GM19351 (cell line): Measurements from ENCODE around the gene ADARB1.

ENCODE experiments used
- ATAC-seq: cut with Tn5 transposase; IDR thresholded peaks from one replicate; pipeline ENCODE4 v1.9.1; 2021; ENCODE audit warnings: mild to moderate bottlenecking, moderate library complexity; ENCODE audit not compliant: unreplicated experiment

ADARB1 gene

DNA sequence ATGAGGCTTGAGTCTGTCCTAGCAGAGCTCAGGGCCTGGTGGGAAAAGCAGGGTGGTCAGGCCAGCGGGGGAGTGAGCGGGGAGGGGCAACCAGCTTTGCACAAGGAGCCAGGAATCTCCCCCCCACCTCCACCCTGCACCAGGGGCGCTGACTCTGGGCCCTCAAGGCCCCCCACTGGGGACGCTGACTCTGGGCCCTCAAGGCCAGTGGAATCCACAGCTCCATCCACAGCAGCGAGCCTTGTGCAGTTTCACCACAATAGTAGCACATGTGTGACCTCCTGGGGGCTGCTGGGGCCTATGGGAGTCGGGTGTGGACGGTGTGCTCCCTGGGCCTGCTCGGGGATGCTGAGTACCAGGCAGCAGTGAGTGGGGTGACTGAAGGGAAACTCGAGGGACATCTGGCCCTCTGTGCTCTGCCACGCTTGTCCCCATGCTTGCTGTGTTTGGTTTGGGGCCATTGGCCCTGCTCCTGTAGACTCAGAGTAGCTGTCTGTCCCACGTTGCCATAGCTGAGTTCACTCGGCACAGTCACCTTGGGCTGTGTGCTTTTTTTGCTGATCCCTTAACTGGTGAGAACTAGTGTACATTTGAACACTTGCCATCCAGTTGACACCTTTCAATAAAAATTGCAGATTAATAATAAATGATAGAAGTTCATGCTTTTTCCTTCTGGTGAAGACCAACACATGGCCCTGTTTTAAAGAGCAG is 89.2 kb downstream of the ADARB1 start:
- no peak for ATAC-seq

- ATAC-seq, result no peak
Measured at GRCh38 chr21:45164124-45164511, 89.7 kb downstream of the ADARB1 start.

GRCh38 chr21:45164838-45165237 is 90.5 kb downstream of the ADARB1 start:
- no peak for ATAC-seq

- ATAC-seq, result no peak
Measured at GRCh38 chr21:45166931-45167330, 92.6 kb downstream of the ADARB1 start.

DNA sequence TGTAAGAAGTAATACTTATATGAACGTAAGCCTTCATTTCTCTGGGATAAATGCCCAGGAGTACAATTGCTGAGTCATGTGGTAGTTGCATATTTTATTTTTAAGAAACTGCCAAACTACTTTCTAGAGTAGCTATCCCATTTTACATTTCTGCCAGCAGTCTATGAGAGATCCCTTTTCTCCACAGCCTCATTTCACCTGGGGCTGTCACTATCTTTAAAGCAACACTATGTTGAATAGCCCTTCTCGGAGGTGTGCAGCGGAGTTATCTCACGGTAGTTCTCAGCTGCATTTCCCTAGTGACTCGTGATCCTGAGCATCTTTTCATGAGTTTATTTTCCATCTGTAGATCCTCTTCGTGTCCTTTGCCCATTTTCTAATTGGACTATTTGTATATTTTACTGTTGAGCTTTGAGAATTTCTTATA is 93.4 kb downstream of the ADARB1 start:
- ATAC-seq, result no peak

- no peak for ATAC-seq
Measured at GRCh38 chr21:45168522-45168921, 94.1 kb downstream of the ADARB1 start.

DNA sequence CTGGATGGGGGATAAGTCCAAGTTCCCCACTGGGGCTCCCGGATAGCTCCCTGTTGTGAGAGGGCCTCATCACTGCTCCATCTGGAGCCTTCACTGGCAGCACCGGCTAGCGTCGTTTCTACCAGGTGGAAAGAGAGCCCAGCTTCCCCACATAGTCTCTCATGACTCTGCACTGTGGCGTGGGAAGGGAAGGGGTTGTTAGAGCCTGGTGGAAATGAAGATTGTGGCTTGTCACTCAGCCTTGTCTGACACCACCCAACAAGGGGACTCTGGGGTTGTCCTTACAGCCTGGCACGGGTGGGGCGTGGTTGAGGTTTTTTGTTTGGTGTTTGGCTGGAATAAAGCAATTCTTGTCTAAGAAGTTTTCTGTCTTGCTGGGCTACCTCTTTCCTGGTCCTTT is 94.6 kb downstream of the ADARB1 start:
- no peak for ATAC-seq

- ATAC-seq, result no peak
Measured at GRCh38 chr21:45169682-45170081, 95.3 kb downstream of the ADARB1 start.

GRCh38 chr21:45170987-45171386 is 96.6 kb downstream of the ADARB1 start:
- no peak for ATAC-seq

DNA sequence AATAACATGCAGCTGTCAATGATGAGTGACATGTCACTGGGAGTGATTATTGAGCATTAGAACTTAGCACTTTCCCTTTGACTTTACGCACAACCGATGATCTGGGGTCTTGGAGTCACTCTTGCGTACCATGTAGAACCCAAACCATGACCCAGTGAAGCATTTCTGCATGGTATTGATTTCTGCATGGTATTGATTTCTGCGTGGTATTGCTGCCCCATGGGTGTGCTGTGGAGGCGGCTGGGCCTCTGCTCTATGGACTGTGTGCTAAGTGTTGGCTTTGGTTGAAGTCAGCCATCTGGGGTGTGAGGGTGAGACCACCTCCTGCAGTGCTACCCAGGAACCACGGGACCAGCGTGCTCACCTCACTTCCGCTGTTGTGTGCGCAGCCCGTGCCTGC is 98.0 kb downstream of the ADARB1 start:
- ATAC-seq, result no peak

DNA sequence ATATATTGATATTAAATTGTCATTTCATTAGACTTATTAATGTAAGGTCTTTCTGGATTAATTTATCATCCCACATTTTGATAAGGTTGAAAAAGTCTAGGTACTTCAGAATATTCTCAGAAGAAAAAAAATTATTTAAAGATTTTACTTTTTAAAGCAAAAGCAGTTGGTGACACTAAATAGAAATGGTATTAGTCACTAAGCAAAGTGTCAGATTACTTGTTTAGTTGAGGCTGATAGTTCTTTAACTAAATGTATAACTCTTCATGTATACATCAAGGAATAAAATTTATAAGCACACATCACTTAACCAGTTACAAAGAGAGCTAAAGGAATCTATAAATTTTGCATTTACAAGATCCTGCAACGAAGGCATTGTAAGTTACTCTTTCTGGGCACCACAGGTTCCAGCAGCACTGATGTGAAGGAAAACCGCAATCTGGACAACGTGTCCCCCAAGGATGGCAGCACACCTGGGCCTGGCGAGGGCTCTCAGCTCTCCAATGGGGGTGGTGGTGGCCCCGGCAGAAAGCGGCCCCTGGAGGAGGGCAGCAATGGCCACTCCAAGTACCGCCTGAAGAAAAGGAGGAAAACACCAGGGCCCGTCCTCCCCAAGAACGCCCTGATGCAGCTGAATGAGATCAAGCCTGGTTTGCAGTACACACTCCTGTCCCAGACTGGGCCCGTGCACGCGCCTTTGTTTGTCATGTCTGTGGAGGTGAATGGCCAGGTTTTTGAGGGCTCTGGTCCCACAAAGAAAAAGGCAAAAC is 101.1 kb downstream of the ADARB1 start:
- no peak for ATAC-seq

DNA sequence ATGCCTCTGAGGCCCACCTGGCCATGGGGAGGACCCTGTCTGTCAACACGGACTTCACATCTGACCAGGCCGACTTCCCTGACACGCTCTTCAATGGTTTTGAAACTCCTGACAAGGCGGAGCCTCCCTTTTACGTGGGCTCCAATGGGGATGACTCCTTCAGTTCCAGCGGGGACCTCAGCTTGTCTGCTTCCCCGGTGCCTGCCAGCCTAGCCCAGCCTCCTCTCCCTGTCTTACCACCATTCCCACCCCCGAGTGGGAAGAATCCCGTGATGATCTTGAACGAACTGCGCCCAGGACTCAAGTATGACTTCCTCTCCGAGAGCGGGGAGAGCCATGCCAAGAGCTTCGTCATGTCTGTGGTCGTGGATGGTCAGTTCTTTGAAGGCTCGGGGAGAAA is 101.8 kb downstream of the ADARB1 start:
- ATAC-seq, result no peak

DNA sequence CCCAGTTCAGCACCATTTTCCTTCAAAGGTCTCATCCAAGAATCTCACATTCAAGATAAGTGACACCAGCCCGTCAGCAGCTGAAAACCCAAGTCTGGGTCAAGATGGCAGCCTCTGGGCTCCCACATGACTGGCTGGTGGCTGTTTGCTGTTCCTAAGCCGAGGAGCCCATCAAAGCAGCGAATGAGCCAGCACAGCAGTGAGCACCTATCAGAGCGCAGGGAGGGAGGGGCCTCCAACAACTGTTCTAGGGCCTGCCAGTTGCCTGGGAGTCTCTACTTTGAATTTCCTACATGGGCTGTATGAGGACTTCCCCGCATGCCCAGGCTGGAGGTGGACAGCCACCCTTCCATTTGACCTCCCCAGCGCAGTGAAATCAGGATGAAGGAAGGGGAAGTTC is 102.7 kb downstream of the ADARB1 start:
- ATAC-seq, result no peak

DNA sequence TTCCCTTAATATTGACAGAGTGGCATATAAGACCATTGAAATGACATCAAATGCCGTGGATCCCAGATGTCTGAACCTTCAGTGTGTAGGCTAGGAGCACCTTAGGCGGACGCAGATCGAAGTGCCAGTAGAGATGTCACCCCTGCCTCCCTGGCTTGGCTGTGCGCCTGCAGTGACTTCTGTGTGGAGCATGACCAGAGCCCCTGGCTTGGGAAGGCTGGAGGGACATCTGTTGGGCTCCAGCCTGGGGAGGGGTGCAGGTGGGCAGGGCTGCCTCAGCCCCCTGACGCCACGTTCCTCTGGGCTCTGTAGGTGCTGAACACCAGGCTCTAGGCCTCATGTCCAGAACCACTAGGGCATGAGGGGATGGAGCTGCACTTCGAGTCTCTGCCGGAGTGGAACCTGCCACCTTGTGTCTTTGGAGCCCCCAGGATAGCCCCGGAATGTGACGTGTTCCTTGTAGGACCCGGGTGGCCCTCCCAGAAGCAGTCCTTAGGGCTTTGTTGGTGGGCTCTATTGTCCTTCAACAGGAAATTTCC is 103.8 kb downstream of the ADARB1 start:
- ATAC-seq, result no peak

- ATAC-seq, result no peak
Measured at GRCh38 chr21:45178971-45179370, 104.6 kb downstream of the ADARB1 start.

- ATAC-seq, result no peak
Measured at GRCh38 chr21:45179568-45180245, 105.3 kb downstream of the ADARB1 start.

GRCh38 chr21:45180246-45180599 is 105.8 kb downstream of the ADARB1 start:
- no peak for ATAC-seq

GRCh38 chr21:45182958-45183357 is 108.6 kb downstream of the ADARB1 start:
- no peak for ATAC-seq

- no peak for ATAC-seq
Measured at GRCh38 chr21:45183852-45184251, 109.5 kb downstream of the ADARB1 start.

DNA sequence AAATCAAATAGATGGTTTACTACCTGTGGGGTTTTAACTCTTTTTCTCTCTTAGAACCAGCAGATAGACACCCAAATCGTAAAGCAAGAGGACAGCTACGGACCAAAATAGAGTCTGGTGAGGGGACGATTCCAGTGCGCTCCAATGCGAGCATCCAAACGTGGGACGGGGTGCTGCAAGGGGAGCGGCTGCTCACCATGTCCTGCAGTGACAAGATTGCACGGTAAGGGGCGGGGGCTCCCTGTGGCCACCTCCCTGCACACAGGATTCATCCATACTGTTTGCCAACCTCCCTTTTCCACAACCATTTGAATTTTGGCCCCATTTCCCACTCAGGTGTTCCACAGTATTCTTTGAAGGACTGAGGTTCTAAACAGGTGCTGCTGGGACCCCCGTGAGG is 110.5 kb downstream of the ADARB1 start:
- ATAC-seq, result no peak

DNA sequence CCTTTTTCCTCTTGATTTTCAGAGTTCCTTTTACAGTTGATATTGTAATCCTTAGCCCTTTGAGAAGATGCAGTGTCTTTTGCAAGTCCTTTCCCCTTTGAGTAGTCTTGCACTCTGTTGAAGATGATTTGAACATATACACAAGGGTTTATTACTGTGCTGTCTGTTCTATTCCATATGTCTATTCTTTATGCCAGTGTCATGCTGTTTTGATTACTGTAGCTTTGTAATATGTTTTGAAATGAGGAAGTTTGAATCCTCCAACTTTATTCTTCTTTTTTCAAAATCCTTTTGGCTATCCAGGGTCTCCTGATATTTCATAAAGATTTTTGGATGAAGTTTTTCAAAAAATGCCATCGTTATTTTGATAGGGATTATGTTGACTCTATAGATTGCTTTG is 112.3 kb downstream of the ADARB1 start:
- ATAC-seq, result no peak

DNA sequence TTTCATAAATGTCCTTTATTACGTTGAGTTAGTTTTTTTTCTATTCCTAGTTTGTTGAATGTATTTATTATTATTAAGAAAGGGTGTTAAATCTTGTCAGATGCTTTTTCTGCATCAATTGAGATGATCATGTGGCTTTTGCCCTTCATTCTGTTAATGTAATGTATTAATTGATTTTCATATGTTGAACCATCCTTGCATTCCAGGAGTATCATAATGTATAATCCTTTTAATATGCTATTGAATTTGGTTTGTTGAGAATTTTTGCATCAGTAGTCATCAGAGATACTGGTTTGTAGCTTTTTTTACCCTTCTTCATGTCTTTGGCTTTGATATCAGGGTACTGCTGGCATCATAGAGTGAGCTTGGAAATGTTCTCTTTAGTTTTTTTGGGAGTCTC is 113.3 kb downstream of the ADARB1 start:
- no peak for ATAC-seq
